GM12892 (cell line): ENCODE measurements around the gene SERPING1.

Experiments
- POLR2A ChIP-seq: IDR thresholded peaks from 2 replicates; pipeline ENCODE4 v1.6.1; 2011; ENCODE audit warnings: low read depth, low read length, control low read depth
- POLR2AphosphoS5 ChIP-seq: IDR thresholded peaks from 2 replicates; pipeline ENCODE4 v1.6.1; 2011; ENCODE audit warnings: low read depth, low read length, control low read depth
- TAF1 ChIP-seq: IDR thresholded peaks from 2 replicates; pipeline ENCODE4 v1.6.1; 2011; ENCODE audit warnings: low read depth, mild to moderate bottlenecking, control low read depth, low read length, borderline replicate concordance

- no peak for TF ChIP-seq POLR2A
- TF ChIP-seq POLR2AphosphoS5 = no peak
- TF ChIP-seq TAF1 = no peak
Observed at GRCh38 chr11:57588046-57588710, 9.3 kb upstream of the SERPING1 start.
